Gastroesophageal sphincter (tissue), 4 donors: ENCODE results near the gene CNNM2. TPM values are rescaled to one million over a fixed set of nuclear protein-coding genes. Genes with fewer than 3 reads are reported as not detected.

Source experiments
- ATAC-seq: fragments of 150-250 bp; one replicate; pipeline ENCODE4 v1.9.1; 2016; ENCODE audit warnings: mild to moderate bottlenecking, moderate library complexity
- H3K27ac ChIP-seq, 4 donors: fragments of 200-600 bp; sonication (generic) in 3 of 4; 1 replicate in 3 of 4; 2 replicates in 1 of 4; pipeline ENCODE4 v1.5.1; 2016 to 2019
- H3K27me3 ChIP-seq: fragments of 200-600 bp; sonication (generic); one replicate; pipeline ENCODE4 v1.5.1; 2019
- H3K36me3 ChIP-seq, 2 donors: fragments of 200-600 bp; sonication (generic); one replicate each; pipeline ENCODE4 v1.5.1; 2019; ENCODE audit warnings: control low read depth in 1 of 2
- H3K4me1 ChIP-seq, 3 donors: fragments of 200-600 bp; sonication (generic); 1 replicate in 2 of 3; 2 replicates in 1 of 3; pipeline ENCODE4 v1.5.1; 2016 to 2019; ENCODE audit warnings: control low read depth in 2 of 3
- H3K4me3 ChIP-seq, 2 donors: fragments of 200-600 bp; sonication (generic); one replicate each; pipeline ENCODE4 v1.5.1; 2019; ENCODE audit warnings: mild to moderate bottlenecking in 1 of 2, moderate library complexity in 1 of 2
- H3K9me3 ChIP-seq, 3 donors: fragments of 200-600 bp; sonication (generic); one replicate each; pipeline ENCODE4 v1.5.1; 2017 to 2019; ENCODE audit warnings: control low read depth in 2 of 3
- EP300 ChIP-seq: sonication (generic); formaldehyde crosslinking; IDR thresholded peaks from one replicate; pipeline ENCODE4 v1.6.1; 2017; ENCODE audit warnings: antibody characterized with exemption, mild to moderate bottlenecking
- POLR2A ChIP-seq, 2 donors: fragments of 450-650 bp; IDR thresholded peaks; one replicate each; pipeline ENCODE4 v1.6.1; 2017; ENCODE audit warnings: antibody characterized with exemption in 2 of 2, mild to moderate bottlenecking in 2 of 2, moderate library complexity in 1 of 2
- POLR2AphosphoS5 ChIP-seq: sonication (generic); formaldehyde crosslinking; IDR thresholded peaks from one replicate; pipeline ENCODE4 v1.6.1; 2017; ENCODE audit warnings: antibody characterized with exemption
- WGBS, 2 donors: methylation state at CpG; one replicate each; pipeline ENCODE4 v1.1.5; 2018; ENCODE audit warnings: low coverage in 1 of 2; 5-methylcytosine and 5-hydroxymethylcytosine counted together
- total RNA-seq, 4 donors: library from RNA; depleted of rRNA; stranded (reverse); fragments of >200 nt; gene quantifications; one replicate each; pipeline ENCODE4 v1.1.0, GENCODE V29; 2016
- TF ChIP-seq, protein P1 (sequence below), 4 experiments: fragments of 200-600 bp in 2 of 4; fragments of 450-650 bp in 2 of 4; sonication (generic) in 1 of 4; IDR thresholded peaks; one replicate each; pipeline ENCODE4 v1.5.1; 2017 to 2019; ENCODE audit warnings: antibody characterized with exemption in 4 of 4, mild to moderate bottlenecking in 2 of 4, moderate library complexity in 2 of 4

CNNM2 gene
- total RNA-seq, 4 donors from 2014 or later: 3.8 to 10.7 (median 7.5) TPM

DNA sequence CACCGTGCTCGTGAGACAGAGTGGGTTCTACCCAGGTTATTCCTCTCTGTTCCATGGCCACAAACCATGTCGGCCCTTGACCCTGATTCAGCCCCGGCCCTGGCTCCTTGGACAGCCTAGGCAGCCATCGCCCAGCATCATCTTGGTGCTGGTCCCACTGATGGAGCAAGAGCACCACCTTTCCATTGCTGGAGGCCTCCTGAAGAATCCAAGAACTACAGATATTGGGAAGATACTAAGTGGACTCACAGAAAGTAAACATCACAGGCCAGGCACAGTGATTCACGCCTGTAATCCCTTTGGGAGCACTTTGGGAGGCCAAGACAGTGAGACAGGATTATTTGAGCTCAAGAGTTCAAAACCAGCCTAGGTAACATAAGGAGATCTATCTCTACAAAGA is 149.9 kb downstream of the CNNM2 start:
- ATAC-seq: no peak

DNA sequence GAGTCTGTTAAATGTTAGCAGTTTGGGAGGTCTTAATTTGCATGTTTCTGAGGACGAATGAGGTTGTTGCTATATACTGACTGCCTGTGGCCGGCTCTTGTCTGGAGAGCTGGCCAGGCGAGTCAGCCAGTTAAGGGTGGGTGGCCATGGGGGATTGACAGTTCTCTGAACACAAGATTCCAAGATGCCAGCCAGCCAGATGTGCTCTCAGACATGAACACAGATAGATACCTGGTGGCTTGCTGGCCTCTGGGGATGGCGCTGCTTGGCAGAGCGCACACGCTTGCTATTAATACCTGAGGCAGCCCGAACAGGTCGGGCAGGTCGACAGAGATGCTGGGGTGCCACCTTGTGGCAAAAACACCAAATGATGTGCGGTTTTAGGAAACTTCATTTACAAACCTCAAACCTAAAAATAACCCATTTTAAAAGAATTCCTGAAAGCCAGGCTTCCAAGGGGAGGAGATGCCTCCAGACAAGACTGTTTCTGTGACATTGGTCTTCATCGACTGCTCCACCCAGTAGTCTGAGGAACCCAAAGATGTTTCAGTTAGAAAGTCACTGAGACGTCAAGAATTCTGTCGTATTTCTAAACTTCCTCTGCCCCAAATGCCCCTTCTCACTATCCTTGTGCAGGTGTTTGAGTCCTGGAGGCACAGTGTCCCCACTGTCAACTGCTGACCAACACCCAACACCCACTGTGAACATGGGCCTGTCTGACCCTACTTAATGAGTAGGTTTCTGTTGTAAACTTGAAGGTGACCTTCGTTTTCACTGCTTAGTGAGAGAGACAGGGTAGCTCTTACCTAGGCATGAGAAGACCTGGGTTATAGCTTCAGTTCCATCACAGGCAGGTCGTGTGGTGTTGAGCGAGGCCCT is 151.6 kb downstream of the CNNM2 start:
- peaks cover 0 to 11% (median 0%) of the 10 kb centered on the region in 3 donors for H3K4me1 ChIP-seq
- ATAC-seq: no peak
- no peaks in the 10 kb centered on the region for H3K9me3 ChIP-seq
- TF ChIP-seq, protein P1, sequence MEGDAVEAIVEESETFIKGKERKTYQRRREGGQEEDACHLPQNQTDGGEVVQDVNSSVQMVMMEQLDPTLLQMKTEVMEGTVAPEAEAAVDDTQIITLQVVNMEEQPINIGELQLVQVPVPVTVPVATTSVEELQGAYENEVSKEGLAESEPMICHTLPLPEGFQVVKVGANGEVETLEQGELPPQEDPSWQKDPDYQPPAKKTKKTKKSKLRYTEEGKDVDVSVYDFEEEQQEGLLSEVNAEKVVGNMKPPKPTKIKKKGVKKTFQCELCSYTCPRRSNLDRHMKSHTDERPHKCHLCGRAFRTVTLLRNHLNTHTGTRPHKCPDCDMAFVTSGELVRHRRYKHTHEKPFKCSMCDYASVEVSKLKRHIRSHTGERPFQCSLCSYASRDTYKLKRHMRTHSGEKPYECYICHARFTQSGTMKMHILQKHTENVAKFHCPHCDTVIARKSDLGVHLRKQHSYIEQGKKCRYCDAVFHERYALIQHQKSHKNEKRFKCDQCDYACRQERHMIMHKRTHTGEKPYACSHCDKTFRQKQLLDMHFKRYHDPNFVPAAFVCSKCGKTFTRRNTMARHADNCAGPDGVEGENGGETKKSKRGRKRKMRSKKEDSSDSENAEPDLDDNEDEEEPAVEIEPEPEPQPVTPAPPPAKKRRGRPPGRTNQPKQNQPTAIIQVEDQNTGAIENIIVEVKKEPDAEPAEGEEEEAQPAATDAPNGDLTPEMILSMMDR (IDR thresholded peaks at IDR 0.05): peak; percentile 29 to 74 (median 67)
- TF ChIP-seq POLR2A (IDR thresholded peaks at IDR 0.05): no peak
- H3K4me3 ChIP-seq: no peak overlapping the region
- H3K27me3 ChIP-seq: no peaks in the 10 kb centered on the region
- WGBS, 2 donors: 30 to 32% methylated on average over 9 of the region's 16 CpGs
- H3K27ac ChIP-seq: no peak overlapping the region
- H3K36me3 ChIP-seq: peaks cover 0 to 56% of the 10 kb centered on the region in 2 donors

More for the DNA sequence above, 149.9 kb downstream of the CNNM2 start:
- no peak overlapping the region for H3K4me3 ChIP-seq
- peaks cover 0 to 56% of the 10 kb centered on the region in 2 donors for H3K36me3 ChIP-seq
- no peak for TF ChIP-seq POLR2AphosphoS5
- TF ChIP-seq, protein P1 (IDR thresholded peaks at IDR 0.05): no peak
- TF ChIP-seq EP300: no peak
- no peak for TF ChIP-seq POLR2A (IDR thresholded peaks at IDR 0.05)
- no peak overlapping the region for H3K27ac ChIP-seq
- H3K4me1 ChIP-seq: peaks cover 0 to 11% (median 0%) of the 10 kb centered on the region in 3 donors
- WGBS, 2 donors: 80% methylated on average over 1 to 3 of the region's 6 CpGs
- H3K27me3 ChIP-seq: no peaks in the 10 kb centered on the region
- no peaks in the 10 kb centered on the region for H3K9me3 ChIP-seq

DNA sequence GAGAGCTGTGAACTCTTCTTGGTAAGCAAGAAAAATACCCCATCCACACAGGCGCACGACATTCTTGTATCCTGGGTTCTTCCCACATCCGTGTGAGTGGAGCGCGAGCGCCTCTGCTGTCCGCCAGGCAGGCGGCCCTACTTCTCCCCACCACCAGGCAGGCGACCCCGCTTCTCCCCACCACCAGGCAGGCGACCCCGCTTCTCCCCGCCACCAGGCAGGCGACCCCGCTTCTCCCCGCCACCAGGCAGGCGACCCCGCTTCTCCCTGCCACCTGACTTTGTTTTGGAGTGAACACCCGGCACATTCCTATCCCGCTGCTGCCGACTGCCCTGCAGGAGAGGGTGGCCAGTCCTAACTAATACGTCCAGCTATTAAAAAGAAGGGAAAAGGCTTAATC is 154.2 kb downstream of the CNNM2 start:
- Histone ChIP-seq H3K9me3 (no peaks in the 10 kb centered on the region), H3K4me1 (peaks cover 0 to 11% (median 0%) of the 10 kb centered on the region in 3 donors), H3K27ac (no peak overlapping the region), H3K27me3 (no peaks in the 10 kb centered on the region), H3K4me3 (no peak overlapping the region), H3K36me3 (peaks cover 0 to 66% of the 10 kb centered on the region in 2 donors)
- TF ChIP-seq POLR2AphosphoS5 (no peak), EP300 (no peak), POLR2A (IDR thresholded peaks at IDR 0.05) (no peak)
- TF ChIP-seq, protein P1 (IDR thresholded peaks at IDR 0.05): no peak
- no peak for ATAC-seq
- WGBS, 2 donors: 86 to 96% methylated on average over 5 to 18 of the region's 22 CpGs

DNA sequence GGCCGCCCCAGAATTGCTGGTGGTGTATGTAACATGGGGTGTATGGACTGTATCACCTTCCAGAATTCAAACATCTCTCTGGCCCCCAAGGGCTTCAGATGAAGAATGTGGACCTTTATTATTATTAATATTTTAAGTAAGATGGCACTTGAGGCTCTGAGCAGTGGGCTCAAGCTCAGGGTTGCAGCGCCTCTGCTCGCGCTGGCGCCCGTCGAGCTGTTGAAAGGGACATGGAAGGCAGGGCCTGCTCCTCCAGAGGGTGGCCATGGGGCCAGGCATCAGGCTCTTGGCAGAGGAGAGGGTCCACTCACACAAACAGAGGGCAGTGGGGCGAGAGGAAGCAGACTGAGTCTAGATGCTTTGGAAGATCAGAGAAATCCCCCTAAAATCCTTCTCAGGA is 154.8 kb downstream of the CNNM2 start:
- H3K4me3 ChIP-seq: no peak overlapping the region
- 83% methylated on average over 3 of the region's 8 CpGs; no CpG with 5 or more reads in 1 of the 2 donors for WGBS, 2 donors
- TF ChIP-seq POLR2AphosphoS5 (no peak), EP300 (no peak)
- TF ChIP-seq, protein P1 (IDR thresholded peaks at IDR 0.05): no peak
- peaks cover 0 to 11% (median 0%) of the 10 kb centered on the region in 3 donors for H3K4me1 ChIP-seq
- no peaks in the 10 kb centered on the region for H3K27me3 ChIP-seq
- no peak for ATAC-seq
- H3K36me3 ChIP-seq: peaks cover 0 to 72% of the 10 kb centered on the region in 2 donors
- H3K27ac ChIP-seq: no peak overlapping the region
- H3K9me3 ChIP-seq: no peaks in the 10 kb centered on the region

DNA sequence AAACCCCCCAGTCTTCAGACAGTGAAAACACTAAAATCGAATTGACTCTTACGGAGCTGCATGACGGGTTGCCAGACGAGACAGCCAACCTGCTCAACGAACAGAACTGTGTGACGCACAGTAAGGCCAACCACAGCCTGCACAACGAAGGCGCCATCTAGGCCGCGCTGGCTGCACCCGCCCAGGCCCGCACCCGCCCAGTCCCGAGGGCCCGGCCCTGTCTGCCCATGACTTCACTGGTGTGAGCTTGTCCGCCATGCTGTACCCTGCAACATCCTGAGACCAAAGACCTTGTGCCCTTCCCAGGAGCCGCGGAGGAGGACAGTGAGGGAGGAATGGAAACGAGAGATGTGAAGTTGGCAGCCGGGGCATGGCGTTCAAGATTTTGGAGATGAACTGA is 158.9 kb downstream of the CNNM2 start:
- TF ChIP-seq, protein P1 (IDR thresholded peaks at IDR 0.05): no peak
- no peak overlapping the region for H3K27ac ChIP-seq
- ATAC-seq: no peak
- no peaks in the 10 kb centered on the region for H3K27me3 ChIP-seq
- no peaks in the 10 kb centered on the region for H3K4me1 ChIP-seq
- H3K36me3 ChIP-seq: peaks cover 0 to 68% of the 10 kb centered on the region in 2 donors
- H3K4me3 ChIP-seq: no peak overlapping the region
- 95 to 97% methylated on average over 3 to 14 of the region's 21 CpGs for WGBS, 2 donors
- no peaks in the 10 kb centered on the region for H3K9me3 ChIP-seq
